Heart left ventricle (tissue), 16 donors: ENCODE measurements around the gene ANXA2R. TPM values are rescaled to one million over a fixed set of nuclear protein-coding genes. Genes with fewer than 3 reads are reported as not detected.
"Not testable (repeated sequence)": the region's sequence is repeated elsewhere in the genome, so short reads cannot be mapped to it uniquely, and the experiment has no call there.

Experiments used
- ATAC-seq, 4 donors: fragments of 200-7000 bp; cut with Tn5 transposase; one replicate each; pipeline ENCODE4 v1.9.1; 2020 to 2022; ENCODE audit warnings: moderate library complexity in 4 of 4, mild to moderate bottlenecking in 3 of 4, moderate number of reproducible peaks in 1 of 4
- DNase-seq, 5 donors: peaks; one replicate each; pipeline ENCODE4 v3.0.0-alpha.2; 2020
- H3K27ac ChIP-seq, 12 donors: fragments of 200-600 bp; sonication (generic) in 4 of 12; one replicate each; pipeline versions ENCODE4 v1.5.0 to v1.8.0; 2016 to 2022; ENCODE audit warnings: mild to moderate bottlenecking in 2 of 12
- H3K27me3 ChIP-seq, 9 donors: fragments of 200-600 bp; sonication (generic) in 2 of 9; one replicate each; pipeline versions ENCODE4 v1.5.1 to v1.8.0; 2016 to 2022; ENCODE audit warnings: mild to moderate bottlenecking in 3 of 9
- H3K36me3 ChIP-seq, 9 donors: fragments of 200-600 bp; sonication (generic) in 2 of 9; one replicate each; pipeline versions ENCODE4 v1.5.0 to v1.8.0; 2018 to 2022; ENCODE audit warnings: mild to moderate bottlenecking in 2 of 9
- H3K4me1 ChIP-seq, 12 donors: fragments of 200-600 bp; sonication (generic) in 4 of 12; one replicate each; pipeline versions ENCODE4 v1.5.0 to v1.8.0; 2016 to 2022; ENCODE audit warnings: mild to moderate bottlenecking in 3 of 12
- H3K4me3 ChIP-seq, 12 donors: fragments of 200-600 bp; sonication (generic) in 4 of 12; one replicate each; pipeline versions ENCODE4 v1.5.0 to v1.8.0; 2017 to 2022; ENCODE audit warnings: mild to moderate bottlenecking in 9 of 12, moderate library complexity in 4 of 12
- H3K9me3 ChIP-seq, 12 donors: fragments of 200-600 bp; sonication (generic) in 4 of 12; one replicate each; pipeline versions ENCODE4 v1.5.0 to v1.8.0; 2016 to 2022; ENCODE audit warnings: mild to moderate bottlenecking in 1 of 12
- POLR2A ChIP-seq, 2 donors: fragments of 450-650 bp; IDR thresholded peaks; one replicate each; pipeline ENCODE4 v1.6.1; 2017; ENCODE audit warnings: antibody characterized with exemption in 2 of 2, mild to moderate bottlenecking in 2 of 2, moderate library complexity in 2 of 2
- WGBS, 4 donors: extraction: QIAGEN DNeasy Blood & Tissue Kit in 2 of 4; methylation state at CpG; one replicate each; pipeline versions ENCODE4 v1.1.5 to v1.1.7; 2013 to 2018; 5-methylcytosine and 5-hydroxymethylcytosine counted together
- intact Hi-C, 10 donors: fragments of 100-400 bp; cut with DNase I; formaldehyde crosslinking; loops; one replicate each; pipeline versions ENCODE4 v1.11.1 to v1.14.2; 2022
- polyA plus RNA-seq, 2 donors: library from polyadenylated mRNA; stranded (reverse); fragments of 200-250 nt; gene quantifications; one replicate each; pipeline ENCODE4 v1.2.3, GENCODE V29; 2013
- total RNA-seq, 9 donors: library from RNA; depleted of rRNA in 2 of 9; stranded (reverse); fragments of >200 nt in 2 of 9; fragmentation: NEBNext Ultra II Directional in 3 of 9; extraction: Animal tissue kit (Norgen Biotek cat#: 25700) in 3 of 9; gene quantifications; one replicate each; pipeline versions ENCODE4 v1.1.0 to v1.2.4, GENCODE V29; 2016 to 2023
- TF ChIP-seq, protein P1 (sequence below), 12 donors: fragments of 200-600 bp; sonication (generic) in 4 of 12; IDR thresholded peaks; one replicate each; pipeline versions ENCODE4 v1.5.0 to v1.8.0; 2018 to 2022; ENCODE audit warnings: antibody characterized with exemption in 12 of 12, mild to moderate bottlenecking in 5 of 12
- donor health status: ischemic (EF 13 %, LVEDD 7.1; RV severe dilation, severe dysfunction).
- donor health status: healthy with polysubstance abuse.
- donor health status: DM: no; HTN: yes; CAD: no.
- donor health status: DM: no; HTN: no; CAD: no.
- donor health status: ischemic (EF 25% LVEDD 6.9; RV normal size, moderate dysfunction).
- donor health status: ischemic (EF 25% LVEDD 5.7; RV mildly dilated, moderate dysfunction).
- donor health status: healthy.
- donor health status: DM: yes; HTN: yes; CAD: no.
- donor health status: ischemic (EF 35%, LVEDD 5.7; RV mildly dilated, moderate dysfunction).
- donor health status: nonischemic (EF 11% LVEDD 7.7; RV severe dilation, severe dysfunction).
- donor health status: DM: yes; HTN: yes; CAD: no.
- donor health status: PGD.
- donor health status: ischemic (EF 29% LVEDD 5.4; RV normal size, mild dysfunction).
- donor health status: nonischemic (EF 23%, LVEDD 6.1; RV moderate dilation, normal function).

ANXA2R gene
- total and polyA plus RNA-seq, 11 donors, result 0.49 to 2.4 (median 1.4) TPM

DNA sequence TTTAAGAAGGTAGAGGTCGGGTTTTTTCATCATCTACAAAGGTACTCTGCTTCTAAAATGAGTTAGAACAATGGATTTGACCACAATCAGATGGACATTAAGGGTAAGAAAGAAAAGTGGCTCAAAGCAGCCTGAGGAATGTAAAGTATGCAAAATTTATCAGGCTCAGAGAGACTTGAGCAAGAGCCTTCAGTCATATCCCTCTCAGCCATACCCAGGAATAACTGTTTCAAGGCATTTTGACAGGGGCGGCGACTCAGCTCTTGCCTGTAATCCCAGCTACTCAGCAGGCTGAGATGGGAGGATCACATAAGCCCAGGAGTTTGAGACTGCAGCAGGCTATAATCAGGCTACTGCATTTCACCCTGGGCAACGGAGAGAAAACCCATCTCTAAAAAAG, 38.8 kb upstream of the ANXA2R start:
- peaks cover 0 to 48% (median 34%) of the 10 kb centered on the region in 9 donors for H3K36me3 ChIP-seq
- no peaks in the 10 kb centered on the region for H3K27me3 ChIP-seq
- 90 to 95% (median 93%) methylated on average over 4 of the region's 4 CpGs for WGBS, 4 donors
- no peak for DNase-seq
- no peak overlapping the region for H3K4me3 ChIP-seq
- peaks cover 0 to 18% (median 10%) of the 10 kb centered on the region in 12 donors for H3K4me1 ChIP-seq
- no peak for ATAC-seq
- H3K27ac ChIP-seq, result no peak overlapping the region
- intact Hi-C loops, result loop anchor here in 1 of 10 donors (10.0 kb wide), 1 partner anchor 306 kb away; no protein-coding TSS in a partner anchor
- TF ChIP-seq, protein P1, sequence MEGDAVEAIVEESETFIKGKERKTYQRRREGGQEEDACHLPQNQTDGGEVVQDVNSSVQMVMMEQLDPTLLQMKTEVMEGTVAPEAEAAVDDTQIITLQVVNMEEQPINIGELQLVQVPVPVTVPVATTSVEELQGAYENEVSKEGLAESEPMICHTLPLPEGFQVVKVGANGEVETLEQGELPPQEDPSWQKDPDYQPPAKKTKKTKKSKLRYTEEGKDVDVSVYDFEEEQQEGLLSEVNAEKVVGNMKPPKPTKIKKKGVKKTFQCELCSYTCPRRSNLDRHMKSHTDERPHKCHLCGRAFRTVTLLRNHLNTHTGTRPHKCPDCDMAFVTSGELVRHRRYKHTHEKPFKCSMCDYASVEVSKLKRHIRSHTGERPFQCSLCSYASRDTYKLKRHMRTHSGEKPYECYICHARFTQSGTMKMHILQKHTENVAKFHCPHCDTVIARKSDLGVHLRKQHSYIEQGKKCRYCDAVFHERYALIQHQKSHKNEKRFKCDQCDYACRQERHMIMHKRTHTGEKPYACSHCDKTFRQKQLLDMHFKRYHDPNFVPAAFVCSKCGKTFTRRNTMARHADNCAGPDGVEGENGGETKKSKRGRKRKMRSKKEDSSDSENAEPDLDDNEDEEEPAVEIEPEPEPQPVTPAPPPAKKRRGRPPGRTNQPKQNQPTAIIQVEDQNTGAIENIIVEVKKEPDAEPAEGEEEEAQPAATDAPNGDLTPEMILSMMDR (IDR thresholded peaks at IDR 0.05), result no peak
- H3K9me3 ChIP-seq, result no peaks in the 10 kb centered on the region

DNA sequence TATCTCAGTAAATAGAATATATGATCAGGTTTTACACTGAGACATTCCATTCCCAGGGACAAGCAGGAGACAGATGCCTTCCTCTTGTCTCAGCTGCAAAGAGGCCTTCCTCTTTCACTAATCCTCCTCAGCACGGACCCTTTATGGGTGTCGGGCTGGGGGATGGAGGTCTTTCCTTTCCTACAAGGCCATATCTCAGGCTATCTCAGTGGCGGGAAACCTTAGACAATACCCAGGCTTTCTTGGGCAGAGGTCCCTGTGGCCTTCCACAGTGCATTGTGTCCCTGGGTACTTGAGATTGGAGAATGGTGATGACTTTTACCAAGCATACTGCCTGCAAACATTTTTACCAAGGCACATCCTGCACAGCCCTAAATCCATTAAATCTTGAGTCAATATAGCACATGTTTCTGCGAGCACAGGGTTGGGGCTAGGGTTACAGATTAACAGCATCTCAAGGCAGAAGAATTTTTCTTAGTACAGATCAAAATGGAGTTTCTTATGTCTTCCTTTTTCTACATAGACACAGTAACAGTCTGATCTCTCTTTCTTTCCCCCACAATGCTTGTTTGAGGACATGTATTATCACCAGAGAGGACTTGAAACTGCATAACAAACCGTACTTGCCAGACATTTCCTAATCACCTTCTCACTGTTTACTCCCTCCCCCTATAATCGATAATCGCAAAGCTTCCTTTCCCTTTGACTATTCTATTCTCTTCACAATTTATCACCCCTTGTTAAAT, 37.5 kb upstream of the ANXA2R start:
- DNase-seq, ATAC-seq, H3K9me3 ChIP-seq, H3K27ac ChIP-seq, H3K27me3 ChIP-seq, H3K4me3 ChIP-seq: not testable (repeated sequence)
- intact Hi-C loops, result loop anchor here in 1 of 10 donors (10.0 kb wide), 1 partner anchor 307 kb away; no protein-coding TSS in a partner anchor
- WGBS, 4 donors, result 84 to 90% (median 86%) methylated on average over 7 of the region's 7 CpGs
- Histone ChIP-seq H3K36me3 (peaks cover 0 to 48% (median 34%) of the 10 kb centered on the region in 9 donors), H3K4me1 (peaks cover 0 to 20% (median 10%) of the 10 kb centered on the region in 12 donors)

DNA sequence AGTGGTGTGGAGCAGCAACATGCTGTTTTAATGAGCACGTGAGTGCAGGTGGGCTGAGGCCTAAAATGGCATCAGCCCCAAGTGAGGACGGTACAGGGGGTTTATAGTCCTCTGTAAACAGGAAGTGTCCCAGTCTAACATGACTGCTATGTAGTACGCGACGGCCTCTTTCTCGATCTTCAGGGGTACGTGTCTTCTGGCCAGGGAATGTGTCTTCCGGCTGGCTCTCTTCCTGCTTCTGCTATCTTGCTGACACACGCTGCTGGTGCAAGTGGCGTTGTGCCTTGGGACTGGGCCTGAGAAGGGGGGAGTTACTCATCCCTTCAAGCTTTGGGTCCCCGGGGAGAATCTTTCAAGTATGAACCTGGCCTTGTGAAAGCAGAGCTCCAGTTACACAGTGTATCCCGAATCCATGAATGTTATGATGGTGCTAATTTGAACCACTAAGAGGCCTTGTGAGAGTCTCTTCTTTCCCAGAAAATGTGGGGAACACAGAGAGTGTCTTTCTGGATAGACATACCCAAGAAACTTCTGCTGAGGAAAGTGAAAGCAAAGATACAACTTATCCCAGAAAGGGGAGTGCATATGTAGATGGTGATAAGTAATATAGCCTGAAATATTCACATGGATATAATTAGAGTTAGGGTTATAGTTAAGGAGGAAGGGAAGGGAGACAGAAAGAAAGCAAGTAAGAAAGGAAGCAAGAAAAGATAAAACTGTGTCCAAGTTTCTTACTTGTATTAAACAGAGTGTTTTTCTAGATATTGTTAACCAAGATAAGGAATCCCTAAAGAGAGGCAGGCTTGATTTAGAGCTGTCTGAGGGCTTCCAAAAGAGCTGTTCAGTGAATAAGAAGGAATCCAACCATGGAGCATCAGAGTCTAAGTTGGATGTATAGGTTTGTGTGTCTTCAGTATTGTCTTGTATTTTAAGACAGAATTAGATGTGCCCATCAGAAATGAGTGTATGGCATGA, 35.5 kb upstream of the ANXA2R start:
- Histone ChIP-seq H3K27me3 (no peaks in the 10 kb centered on the region), H3K4me1 (peaks cover 0 to 22% (median 10%) of the 10 kb centered on the region in 12 donors), H3K27ac (peak overlapping the region in 11 of 12 donors; percentile 34 to 77 (median 50)), H3K4me3 (no peak overlapping the region), H3K9me3 (no peaks in the 10 kb centered on the region), H3K36me3 (peaks cover 0 to 48% (median 36%) of the 10 kb centered on the region in 9 donors)
- WGBS, 4 donors, result 43 to 55% (median 51%) methylated on average over 10 to 12 of the region's 12 CpGs
- TF ChIP-seq POLR2A (IDR thresholded peaks at IDR 0.05), result no peak
- TF ChIP-seq, protein P1 (IDR thresholded peaks at IDR 0.05), result no peak
- intact Hi-C loops, result loop anchor here in 1 of 10 donors (10.0 kb wide), 1 partner anchor 309 kb away; no protein-coding TSS in a partner anchor
- ATAC-seq (peak in 3 of 4 donors; percentile 61 to 67 (median 62)), DNase-seq (peak in 3 of 5 donors; percentile 45 to 72 (median 62))

GRCh38 chr5:43074987-43075318, 34.8 kb upstream of the ANXA2R start:
- Histone ChIP-seq H3K27ac (peak overlapping the region in 11 of 12 donors; percentile 34 to 77 (median 50)), H3K36me3 (peaks cover 0 to 48% (median 36%) of the 10 kb centered on the region in 9 donors), H3K9me3 (no peaks in the 10 kb centered on the region), H3K4me1 (peaks cover 0 to 29% (median 10%) of the 10 kb centered on the region in 12 donors), H3K4me3 (no peak overlapping the region), H3K27me3 (no peaks in the 10 kb centered on the region)
- 85 to 92% (median 89%) methylated on average over 9 of the region's 9 CpGs for WGBS, 4 donors
- intact Hi-C loops, result loop anchor here in 3 of 10 donors (5.0 to 10.0 kb wide), 2 partner anchors 32 to 310 kb away; no protein-coding TSS in a partner anchor
- TF ChIP-seq POLR2A (IDR thresholded peaks at IDR 0.05), result no peak
- TF ChIP-seq, protein P1 (IDR thresholded peaks at IDR 0.05), result no peak
- DNase-seq (no peak), ATAC-seq (peak in 3 of 4 donors; percentile 10 to 21 (median 18))
